HEK293T (cell line): ENCODE results near the gene GNAQ.
A peak's percentile ranks its signal among the peaks of the same experiment; 100 is the strongest.

Experiments used
- CTCF ChIA-PET: fragments of 350-600 bp; formaldehyde crosslinking; extraction: SDS; loops from one replicate; lab custom pipeline; 2021; ENCODE audit warnings: antibody characterized with exemption, inconsistent platforms; lab: Yijun Ruan, JAX
- POLR2A ChIA-PET: fragments of 350-600 bp; formaldehyde crosslinking; extraction: SDS; loops from one replicate; lab custom pipeline; 2020; ENCODE audit warnings: antibody characterized with exemption, inconsistent platforms; lab: Yijun Ruan, JAX
- DNase-seq: peaks from one replicate; pipeline ENCODE4 v3.0.0; 2012; ENCODE audit warnings: mixed read lengths; ENCODE audit errors: extremely low spot score
- ARNT ChIP-seq: fragments of 450-650 bp; IDR thresholded peaks from 2 replicates; pipeline ENCODE4 v1.6.1; 2017; ENCODE audit warnings: mild to moderate bottlenecking
- BHLHE40 ChIP-seq: fragments of 450-650 bp; IDR thresholded peaks from 2 replicates; pipeline ENCODE4 v1.6.1; 2016; ENCODE audit warnings: mild to moderate bottlenecking, moderate library complexity, borderline replicate concordance
- CTBP1 ChIP-seq: fragments of 450-650 bp; IDR thresholded peaks from 2 replicates; pipeline ENCODE4 v1.6.1; 2016; ENCODE audit warnings: borderline replicate concordance
- ELF4 ChIP-seq: fragments of 450-650 bp; IDR thresholded peaks from 2 replicates; pipeline ENCODE4 v1.6.1; 2017; ENCODE audit warnings: antibody characterized with exemption
- FOXA1 ChIP-seq: fragments of 450-650 bp; IDR thresholded peaks from 2 replicates; pipeline ENCODE4 v1.6.1; 2016; ENCODE audit warnings: mild to moderate bottlenecking
- FOXK2 ChIP-seq: fragments of 450-650 bp; IDR thresholded peaks from 2 replicates; pipeline ENCODE4 v1.6.1; 2016; ENCODE audit warnings: mild to moderate bottlenecking
- FOXM1 ChIP-seq: fragments of 450-650 bp; IDR thresholded peaks from 2 replicates; pipeline ENCODE4 v1.6.1; 2017; ENCODE audit warnings: mild to moderate bottlenecking, borderline replicate concordance
- HDGF ChIP-seq: fragments of 450-650 bp; IDR thresholded peaks from 2 replicates; pipeline ENCODE4 v1.6.1; 2017; ENCODE audit warnings: antibody characterized with exemption, borderline replicate concordance
- L3MBTL2 ChIP-seq: fragments of 450-650 bp; conservative IDR thresholded peaks from 2 replicates; pipeline ENCODE4 v1.6.1; 2016; ENCODE audit warnings: mild to moderate bottlenecking
- LEF1 ChIP-seq: fragments of 450-650 bp; IDR thresholded peaks from 2 replicates; pipeline ENCODE4 v1.6.1; 2017; ENCODE audit warnings: mild to moderate bottlenecking, borderline replicate concordance
- NFRKB ChIP-seq: fragments of 450-650 bp; IDR thresholded peaks from 2 replicates; pipeline ENCODE4 v1.6.1; 2016; ENCODE audit warnings: mild to moderate bottlenecking, moderate library complexity
- PKNOX1 ChIP-seq: fragments of 450-650 bp; IDR thresholded peaks from 2 replicates; pipeline ENCODE4 v1.6.1; 2016
- SP1 ChIP-seq: fragments of 450-650 bp; IDR thresholded peaks from 2 replicates; pipeline ENCODE4 v1.6.1; 2017
- SUZ12 ChIP-seq: fragments of 450-650 bp; IDR thresholded peaks from 2 replicates; pipeline ENCODE4 v1.6.1; 2016; ENCODE audit warnings: mild to moderate bottlenecking
- TARDBP ChIP-seq: fragments of 450-650 bp; IDR thresholded peaks from 2 replicates; pipeline ENCODE4 v1.6.1; 2016
- ZNF384 ChIP-seq: fragments of 450-650 bp; IDR thresholded peaks from 2 replicates; pipeline ENCODE4 v1.6.1; 2016

GNAQ gene

GRCh38 chr9:77974434-77974833 lies 57.2 kb downstream of the GNAQ start:
- TF ChIP-seq ARNT (no peak), NFRKB (no peak), LEF1 (no peak), CTBP1 (no peak), PKNOX1 (no peak), L3MBTL2 (no peak), SUZ12 (no peak), HDGF (no peak), ZNF384 (no peak), FOXK2 (no peak), BHLHE40 (no peak), FOXA1 (no peak), FOXM1 (no peak), SP1 (no peak), ELF4 (no peak), TARDBP (no peak)
- POLR2A ChIA-PET = no interaction called here
- no peak for DNase-seq
- CTCF ChIA-PET = no interaction called here

- no peak for TF ChIP-seq FOXM1
- TF ChIP-seq ELF4 = no peak
- TF ChIP-seq SUZ12 = no peak
- no peak for TF ChIP-seq ARNT
- TF ChIP-seq ZNF384 = no peak
- no peak for TF ChIP-seq BHLHE40
- TF ChIP-seq SP1 = no peak
- CTCF ChIA-PET = no interaction called here
- no peak for DNase-seq
- POLR2A ChIA-PET = no interaction called here
Observed at GRCh38 chr9:77969083-77969482, 62.5 kb downstream of the GNAQ start.

GRCh38 chr9:77968506-77968905 lies 63.1 kb downstream of the GNAQ start:
- ChIA-PET CTCF (no interaction called here), POLR2A (no interaction called here)
- DNase-seq = no peak
- TF ChIP-seq FOXA1 (no peak), NFRKB (no peak), FOXM1 (no peak), SUZ12 (no peak), LEF1 (no peak), TARDBP (no peak), SP1 (no peak), BHLHE40 (no peak), HDGF (no peak), CTBP1 (no peak), ZNF384 (no peak), L3MBTL2 (no peak), FOXK2 (no peak), ELF4 (no peak), PKNOX1 (no peak), ARNT (no peak)

GRCh38 chr9:77966718-77967117 lies 64.9 kb downstream of the GNAQ start:
- no peak for TF ChIP-seq L3MBTL2
- TF ChIP-seq FOXM1 = no peak
- no peak for TF ChIP-seq CTBP1
- TF ChIP-seq HDGF = no peak
- TF ChIP-seq ZNF384 = no peak
- TF ChIP-seq ARNT = no peak
- no peak for TF ChIP-seq ELF4
- TF ChIP-seq LEF1 = no peak
- no peak for TF ChIP-seq PKNOX1
- DNase-seq = no peak
- CTCF ChIA-PET = interaction anchor here (0.9 kb wide), 1 partner anchor 9 kb away, joined by 4 read pairs; no protein-coding TSS in a partner anchor
- POLR2A ChIA-PET = no interaction called here

GRCh38 chr9:77965445-77966123 lies 66.0 kb downstream of the GNAQ start:
- POLR2A ChIA-PET = no interaction called here
- no peak for TF ChIP-seq HDGF
- peak; percentile 42; the same call in 1 of the 2 replicates for TF ChIP-seq ZNF384
- DNase-seq = no peak
- CTCF ChIA-PET = no interaction called here

GRCh38 chr9:77964258-77964657 lies 67.4 kb downstream of the GNAQ start:
- ChIA-PET CTCF (no interaction called here), POLR2A (no interaction called here)
- no peak for DNase-seq
- TF ChIP-seq ZNF384 (no peak), HDGF (no peak), CTBP1 (peak; percentile 46; the same call in 1 of the 2 replicates), LEF1 (no peak), NFRKB (no peak), FOXA1 (no peak), ELF4 (no peak), PKNOX1 (peak; percentile 69), FOXM1 (no peak), FOXK2 (no peak), SUZ12 (no peak), L3MBTL2 (no peak)
